ENCODE results near the gene ZRANB3.

- TF ChIP-seq SP7 (tag by site-specific recombination; IDR thresholded peaks at IDR 0.05) (no peak), PATZ1 (tag by site-specific recombination; IDR thresholded peaks at IDR 0.05) (no peak), ZNF37A (tag by site-specific recombination; IDR thresholded peaks at IDR 0.05) (no peak), ZNF223 (tag by site-specific recombination; IDR thresholded peaks at IDR 0.05) (no peak)
Measured at GRCh38 chr2:135169900-135170753, 360.9 kb downstream of the ZRANB3 start.
